Measurements from ENCODE around the gene PTPRU. TPM values are rescaled to one million over a fixed set of nuclear protein-coding genes. Genes with fewer than 3 reads are reported as not detected.

PTPRU gene
- total RNA-seq, 1 donor from 2014 or later: 19.0 TPM

GRCh38 chr1:29266912-29267311, 30.6 kb downstream of the PTPRU start:
- no peak overlapping the region for H3K4me3 Mint-ChIP-seq (ENCODE audit: unreplicated experiment)
- no peaks in the 10 kb centered on the region for H3K9me3 Mint-ChIP-seq (ENCODE audit: unreplicated experiment)
- peaks cover 1% of the 10 kb centered on the region for H3K4me1 Mint-ChIP-seq (ENCODE audit: unreplicated experiment)
- DNase-seq (ENCODE audit: low spot score): no peak
- H3K27ac Mint-ChIP-seq (ENCODE audit: unreplicated experiment): no peak overlapping the region
- no peaks in the 10 kb centered on the region for H3K27me3 Mint-ChIP-seq (ENCODE audit: unreplicated experiment)
- TF ChIP-seq CTCF (IDR thresholded peaks at IDR 0.05; ENCODE audit: unreplicated experiment): no peak
- no peaks in the 10 kb centered on the region for H3K36me3 Mint-ChIP-seq (ENCODE audit: low read depth, unreplicated experiment)

GRCh38 chr1:29267321-29268070, 31.2 kb downstream of the PTPRU start:
- no peaks in the 10 kb centered on the region for H3K36me3 Mint-ChIP-seq (ENCODE audit: low read depth, unreplicated experiment)
- H3K4me3 Mint-ChIP-seq (ENCODE audit: unreplicated experiment): no peak overlapping the region
- no peak for DNase-seq (ENCODE audit: low spot score)
- TF ChIP-seq CTCF (IDR thresholded peaks at IDR 0.05; ENCODE audit: unreplicated experiment): no peak
- H3K9me3 Mint-ChIP-seq (ENCODE audit: unreplicated experiment): no peaks in the 10 kb centered on the region
- H3K4me1 Mint-ChIP-seq (ENCODE audit: unreplicated experiment): peaks cover 5% of the 10 kb centered on the region
- H3K27ac Mint-ChIP-seq (ENCODE audit: unreplicated experiment): no peak overlapping the region
- H3K27me3 Mint-ChIP-seq (ENCODE audit: unreplicated experiment): no peaks in the 10 kb centered on the region

- no peaks in the 10 kb centered on the region for H3K27me3 Mint-ChIP-seq (ENCODE audit: unreplicated experiment)
- H3K4me3 Mint-ChIP-seq (ENCODE audit: unreplicated experiment): no peak overlapping the region
- no peak for DNase-seq (ENCODE audit: low spot score)
- no peak for TF ChIP-seq CTCF (IDR thresholded peaks at IDR 0.05; ENCODE audit: unreplicated experiment)
- H3K4me1 Mint-ChIP-seq (ENCODE audit: unreplicated experiment): peaks cover 5% of the 10 kb centered on the region
- no peaks in the 10 kb centered on the region for H3K36me3 Mint-ChIP-seq (ENCODE audit: low read depth, unreplicated experiment)
- H3K9me3 Mint-ChIP-seq (ENCODE audit: unreplicated experiment): no peaks in the 10 kb centered on the region
- H3K27ac Mint-ChIP-seq (ENCODE audit: unreplicated experiment): no peak overlapping the region
These were observed 33.1 kb downstream of the PTPRU start for GRCh38 chr1:29269382-29269781.

GRCh38 chr1:29270929-29271521, 34.7 kb downstream of the PTPRU start:
- Mint-ChIP-seq H3K27ac (ENCODE audit: unreplicated experiment) (no peak overlapping the region), H3K9me3 (ENCODE audit: unreplicated experiment) (no peaks in the 10 kb centered on the region), H3K36me3 (ENCODE audit: low read depth, unreplicated experiment) (no peaks in the 10 kb centered on the region), H3K27me3 (ENCODE audit: unreplicated experiment) (no peaks in the 10 kb centered on the region), H3K4me3 (ENCODE audit: unreplicated experiment) (no peak overlapping the region), H3K4me1 (ENCODE audit: unreplicated experiment) (peaks cover 5% of the 10 kb centered on the region)
- TF ChIP-seq CTCF (IDR thresholded peaks at IDR 0.05; ENCODE audit: unreplicated experiment): no peak
- no peak for DNase-seq (ENCODE audit: low spot score)

- peaks cover 5% of the 10 kb centered on the region for H3K4me1 Mint-ChIP-seq (ENCODE audit: unreplicated experiment)
- H3K36me3 Mint-ChIP-seq (ENCODE audit: low read depth, unreplicated experiment): no peaks in the 10 kb centered on the region
- no peak overlapping the region for H3K4me3 Mint-ChIP-seq (ENCODE audit: unreplicated experiment)
- no peak overlapping the region for H3K27ac Mint-ChIP-seq (ENCODE audit: unreplicated experiment)
- H3K9me3 Mint-ChIP-seq (ENCODE audit: unreplicated experiment): no peaks in the 10 kb centered on the region
- no peak for TF ChIP-seq CTCF (IDR thresholded peaks at IDR 0.05; ENCODE audit: unreplicated experiment)
- peak; percentile 41 for DNase-seq (ENCODE audit: low spot score)
- H3K27me3 Mint-ChIP-seq (ENCODE audit: unreplicated experiment): no peaks in the 10 kb centered on the region
These were observed 35.4 kb downstream of the PTPRU start for GRCh38 chr1:29271724-29272123.

Measured in endothelial cell (in vitro differentiated cells).